Endodermal cell (in vitro differentiated cells): Measurements from ENCODE around the gene PKD2L1. TPM values are rescaled to one million over a fixed set of nuclear protein-coding genes. Genes with fewer than 3 reads are reported as not detected.

ENCODE experiments used
- DNase-seq: peaks from one replicate; pipeline ENCODE4 v3.0.0-alpha.2; 2017
- H3K27ac ChIP-seq: 2 replicates; pipeline ENCODE4 v1.5.1; 2013; ENCODE audit warnings: mild to moderate bottlenecking, low read depth, low read length, moderate library complexity
- H3K27me3 ChIP-seq: 2 replicates; pipeline ENCODE4 v1.6.1; 2013; ENCODE audit warnings: mild to moderate bottlenecking, low read length, moderate library complexity; ENCODE audit not compliant: insufficient read depth, control insufficient read depth, poor library complexity, severe bottlenecking
- H3K36me3 ChIP-seq: 2 replicates; pipeline ENCODE4 v1.7.0; 2013; ENCODE audit warnings: mild to moderate bottlenecking, low read length, moderate library complexity; ENCODE audit not compliant: control insufficient read depth, insufficient read depth
- H3K4me1 ChIP-seq: one replicate; pipeline ENCODE4 v1.7.0; 2013; ENCODE audit warnings: low read length; ENCODE audit not compliant: control insufficient read depth, insufficient read depth
- H3K4me3 ChIP-seq: 2 replicates; pipeline ENCODE4 v1.5.1; 2013; ENCODE audit warnings: mild to moderate bottlenecking, low read length, moderate library complexity
- H3K9ac ChIP-seq: 2 replicates; pipeline ENCODE4 v1.6.1; 2013; ENCODE audit warnings: mild to moderate bottlenecking, low read length, moderate library complexity; ENCODE audit not compliant: poor library complexity, severe bottlenecking; ENCODE audit errors: extremely low read depth
- H3K9me3 ChIP-seq: 2 replicates; pipeline ENCODE4 v1.6.1; 2013; ENCODE audit warnings: mild to moderate bottlenecking, low read length, moderate library complexity; ENCODE audit not compliant: control insufficient read depth
- H3K27ac Mint-ChIP-seq: 2 replicates; pipeline ENCODE4 v1.8.0; 2020; ENCODE audit warnings: mixed read lengths
- H3K27me3 Mint-ChIP-seq: 2 replicates; pipeline ENCODE4 v1.8.0; 2021; ENCODE audit warnings: mild to moderate bottlenecking, mixed read lengths; ENCODE audit not compliant: insufficient read depth
- H3K36me3 Mint-ChIP-seq: 2 replicates; pipeline ENCODE4 v1.8.0; 2020; ENCODE audit warnings: low read depth, mixed read lengths
- H3K4me1 Mint-ChIP-seq: 2 replicates; pipeline ENCODE4 v1.8.0; 2020; ENCODE audit warnings: mixed read lengths
- H3K4me3 Mint-ChIP-seq: 2 replicates; pipeline ENCODE4 v1.8.0; 2020; ENCODE audit warnings: mild to moderate bottlenecking, moderate library complexity, mixed read lengths
- H3K9me3 Mint-ChIP-seq: 2 replicates; pipeline ENCODE4 v1.8.0; 2020; ENCODE audit warnings: mild to moderate bottlenecking, mixed read lengths
- WGBS, 2 experiments: methylation state at CpG; one replicate each; pipeline versions ENCODE4 v1.1.5 to v1.1.7; 2013; ENCODE audit warnings: missing lambda C conversion rate in 2 of 2, mixed read lengths in 1 of 2; ENCODE audit not compliant: insufficient coverage in 1 of 2, insufficient read length in 1 of 2; 5-methylcytosine and 5-hydroxymethylcytosine counted together
- total RNA-seq, 2 donors: library from RNA; stranded (reverse); fragmentation: NEBNext Ultra II Directional in 1 of 2; extraction: Animal tissue kit (Norgen Biotek cat#: 25700) in 1 of 2; gene quantifications; 2 replicates in 1 of 2; 3 replicates in 1 of 2; pipeline ENCODE4 v1.2.1, GENCODE V29; 2021
- TF ChIP-seq, protein P1 (sequence below): fragments of 200-600 bp; sonication (generic); conservative IDR thresholded peaks from 2 replicates; pipeline ENCODE4 v1.5.0; 2021; ENCODE audit warnings: antibody characterized with exemption, mild to moderate bottlenecking

PKD2L1 gene
- total RNA-seq, 2 donors from 2014 or later, result not detected

DNA sequence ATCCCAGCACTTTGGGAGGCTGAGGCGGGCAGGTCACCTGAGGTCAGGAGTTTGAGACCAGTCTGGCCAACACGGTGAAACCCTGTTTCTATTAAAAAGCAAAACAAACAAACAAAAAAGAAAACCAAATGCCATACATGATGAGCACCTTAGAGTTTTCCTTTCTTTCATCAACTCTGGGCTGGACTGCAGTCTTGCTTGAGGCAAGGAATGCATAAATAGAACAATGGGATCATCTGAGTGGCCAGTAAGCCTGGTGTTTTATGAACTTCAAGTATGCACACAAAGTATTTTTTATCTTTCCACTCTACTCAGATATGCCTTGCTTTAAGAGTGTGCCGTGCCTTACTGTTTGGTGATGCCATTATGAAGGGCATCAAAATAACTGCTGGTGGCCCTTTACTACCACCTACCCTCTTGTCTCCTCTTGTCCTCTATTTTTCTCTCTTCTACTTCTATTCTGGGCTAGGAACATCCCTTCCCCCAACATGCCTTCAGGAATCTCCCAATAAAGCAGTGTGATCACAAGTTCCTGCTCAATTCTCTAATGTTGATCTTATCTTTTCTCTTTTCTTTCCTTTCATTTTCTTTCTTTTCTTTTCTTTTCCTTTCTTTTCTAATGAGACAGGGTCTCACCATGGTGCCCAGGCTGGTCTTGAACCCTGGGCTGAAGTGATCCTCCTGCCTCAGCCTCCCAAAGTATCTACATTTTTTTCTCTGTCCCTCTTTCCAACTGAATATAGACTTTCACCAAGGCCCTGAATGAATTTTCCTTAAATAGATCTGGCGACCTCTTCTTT lies 27.2 kb upstream of the PKD2L1 start:
- Mint-ChIP-seq H3K27me3 (no peaks in the 10 kb centered on the region), H3K4me3 (peak overlapping the region; percentile 1), H3K9me3 (peaks cover 2% of the 10 kb centered on the region), H3K27ac (no peak overlapping the region), H3K4me1 (peaks cover 47% of the 10 kb centered on the region), H3K36me3 (peaks cover 89% of the 10 kb centered on the region)
- peak; percentile 9 for DNase-seq
- Histone ChIP-seq H3K36me3 (peaks cover 82% of the 10 kb centered on the region), H3K27ac (no peak overlapping the region), H3K9ac (no peak overlapping the region), H3K4me3 (peak overlapping the region; percentile 44), H3K27me3 (no peaks in the 10 kb centered on the region), H3K9me3 (peaks cover 5% of the 10 kb centered on the region), H3K4me1 (peaks cover 26% of the 10 kb centered on the region)
- TF ChIP-seq, protein P1, sequence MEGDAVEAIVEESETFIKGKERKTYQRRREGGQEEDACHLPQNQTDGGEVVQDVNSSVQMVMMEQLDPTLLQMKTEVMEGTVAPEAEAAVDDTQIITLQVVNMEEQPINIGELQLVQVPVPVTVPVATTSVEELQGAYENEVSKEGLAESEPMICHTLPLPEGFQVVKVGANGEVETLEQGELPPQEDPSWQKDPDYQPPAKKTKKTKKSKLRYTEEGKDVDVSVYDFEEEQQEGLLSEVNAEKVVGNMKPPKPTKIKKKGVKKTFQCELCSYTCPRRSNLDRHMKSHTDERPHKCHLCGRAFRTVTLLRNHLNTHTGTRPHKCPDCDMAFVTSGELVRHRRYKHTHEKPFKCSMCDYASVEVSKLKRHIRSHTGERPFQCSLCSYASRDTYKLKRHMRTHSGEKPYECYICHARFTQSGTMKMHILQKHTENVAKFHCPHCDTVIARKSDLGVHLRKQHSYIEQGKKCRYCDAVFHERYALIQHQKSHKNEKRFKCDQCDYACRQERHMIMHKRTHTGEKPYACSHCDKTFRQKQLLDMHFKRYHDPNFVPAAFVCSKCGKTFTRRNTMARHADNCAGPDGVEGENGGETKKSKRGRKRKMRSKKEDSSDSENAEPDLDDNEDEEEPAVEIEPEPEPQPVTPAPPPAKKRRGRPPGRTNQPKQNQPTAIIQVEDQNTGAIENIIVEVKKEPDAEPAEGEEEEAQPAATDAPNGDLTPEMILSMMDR, result no peak
- WGBS, 2 experiments, result 88 to 98% methylated on average over 4 of the region's 4 CpGs

DNA sequence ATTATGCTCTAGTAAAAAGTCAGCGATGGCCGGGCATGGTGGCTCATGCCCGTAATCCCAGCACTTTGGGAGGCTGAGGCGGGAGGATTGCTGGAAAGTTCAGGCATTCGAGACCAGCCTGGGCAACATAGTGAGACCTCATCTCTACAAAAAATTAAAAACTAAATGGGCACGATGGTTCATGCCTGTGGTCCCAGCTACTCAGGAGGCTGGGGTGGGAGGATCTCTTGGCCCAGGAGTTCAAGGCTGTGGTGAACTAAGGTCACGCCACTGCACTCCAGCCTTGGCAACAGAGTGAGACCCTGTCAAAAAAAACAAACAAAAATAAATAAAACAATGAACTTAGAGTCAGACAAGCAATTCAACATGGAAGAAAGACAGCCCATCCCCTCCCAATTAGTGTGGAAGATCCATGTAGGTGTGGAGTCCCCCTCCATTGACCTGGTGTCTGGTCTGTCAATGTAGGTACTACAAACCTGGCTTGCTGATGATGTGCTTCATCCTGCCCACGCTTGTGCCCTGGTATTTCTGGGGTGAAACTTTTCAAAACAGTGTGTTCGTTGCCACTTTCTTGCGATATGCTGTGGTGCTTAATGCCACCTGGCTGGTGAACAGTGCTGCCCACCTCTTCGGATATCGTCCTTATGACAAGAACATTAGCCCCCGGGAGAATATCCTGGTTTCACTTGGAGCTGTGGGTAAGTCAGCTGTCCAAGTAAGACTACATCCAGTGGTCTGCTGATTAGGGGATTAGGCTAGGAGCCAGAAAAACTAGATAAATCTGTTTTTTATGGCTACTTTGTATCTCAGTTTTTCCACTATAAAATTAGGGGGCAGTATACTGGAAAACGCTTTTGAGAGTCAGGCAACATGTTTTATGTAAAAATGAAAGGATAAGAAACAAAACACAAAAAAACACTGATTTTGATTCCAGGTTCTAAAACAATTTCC lies 26.3 kb upstream of the PKD2L1 start:
- H3K4me1 Mint-ChIP-seq, result peaks cover 44% of the 10 kb centered on the region

GRCh38 chr10:100355086-100355485 lies 25.1 kb upstream of the PKD2L1 start:
- TF ChIP-seq, protein P1, result no peak
- no peak for DNase-seq
- Mint-ChIP-seq H3K4me1 (peaks cover 44% of the 10 kb centered on the region), H3K36me3 (peaks cover 89% of the 10 kb centered on the region), H3K9me3 (peaks cover 2% of the 10 kb centered on the region), H3K27me3 (no peaks in the 10 kb centered on the region), H3K4me3 (no peak overlapping the region), H3K27ac (no peak overlapping the region)
- H3K4me3 ChIP-seq, result no peak overlapping the region
- H3K36me3 ChIP-seq, result peaks cover 83% of the 10 kb centered on the region
- no peak overlapping the region for H3K27ac ChIP-seq
- peaks cover 5% of the 10 kb centered on the region for H3K9me3 ChIP-seq
- no peaks in the 10 kb centered on the region for H3K27me3 ChIP-seq
- WGBS, 2 experiments, result 92 to 100% methylated on average over 3 to 4 of the region's 4 CpGs
- no peak overlapping the region for H3K9ac ChIP-seq
- H3K4me1 ChIP-seq, result peaks cover 24% of the 10 kb centered on the region

More for the DNA sequence above, 26.3 kb upstream of the PKD2L1 start:
- H3K4me3 ChIP-seq, result no peak overlapping the region
- Mint-ChIP-seq H3K27ac (no peak overlapping the region), H3K4me3 (no peak overlapping the region), H3K27me3 (no peaks in the 10 kb centered on the region), H3K36me3 (peaks cover 90% of the 10 kb centered on the region), H3K9me3 (peaks cover 2% of the 10 kb centered on the region)
- TF ChIP-seq, protein P1, result no peak
- no peak overlapping the region for H3K27ac ChIP-seq
- 95 to 96% methylated on average over 11 to 14 of the region's 14 CpGs for WGBS, 2 experiments
- H3K9ac ChIP-seq, result no peak overlapping the region
- peaks cover 26% of the 10 kb centered on the region for H3K4me1 ChIP-seq
- no peaks in the 10 kb centered on the region for H3K27me3 ChIP-seq
- peaks cover 5% of the 10 kb centered on the region for H3K9me3 ChIP-seq
- peak; percentile 29 for DNase-seq
- peaks cover 83% of the 10 kb centered on the region for H3K36me3 ChIP-seq
